Natural killer cell (primary cell): ENCODE measurements around the gene DEFB119. TPM values are rescaled to one million over a fixed set of nuclear protein-coding genes. Genes with fewer than 3 reads are reported as not detected.

Experiments used
- ATAC-seq, 3 donors: fragments of 150-1000 bp in 2 of 3; fragments of 200-7000 bp in 1 of 3; cut with Tn5 transposase; 1 replicate in 1 of 3; 2 replicates in 2 of 3; pipeline ENCODE4 v1.10.0; 2021; ENCODE audit warnings: mild to moderate bottlenecking in 2 of 3, moderate library complexity in 2 of 3
- DNase-seq, 2 donors: peaks; one replicate each; pipeline versions ENCODE4 v3.0.0 to v3.0.0-alpha.2; 2013 to 2021; ENCODE audit warnings: mixed read lengths in 1 of 2
- H3K27ac ChIP-seq: one replicate; pipeline ENCODE4 v1.5.1; 2013; ENCODE audit warnings: mild to moderate bottlenecking, low read length
- H3K27me3 ChIP-seq: one replicate; pipeline ENCODE4 v1.6.1; 2013; ENCODE audit warnings: low read length; ENCODE audit not compliant: control insufficient read depth, insufficient read depth
- H3K36me3 ChIP-seq: one replicate; pipeline ENCODE4 v1.6.1; 2013; ENCODE audit warnings: low read length; ENCODE audit not compliant: control insufficient read depth, insufficient read depth
- H3K4me1 ChIP-seq: one replicate; pipeline ENCODE4 v1.6.1; 2013; ENCODE audit warnings: low read length; ENCODE audit not compliant: control insufficient read depth, insufficient read depth
- H3K4me3 ChIP-seq: one replicate; pipeline ENCODE4 v1.5.1; 2013; ENCODE audit warnings: low read length
- H3K9me3 ChIP-seq: one replicate; pipeline ENCODE4 v1.6.1; 2013; ENCODE audit warnings: low read length; ENCODE audit not compliant: control insufficient read depth, insufficient read depth
- H3K27ac Mint-ChIP-seq, 2 donors: one replicate each; pipeline ENCODE4 v1.8.0; 2022; ENCODE audit warnings: mild to moderate bottlenecking in 2 of 2, mixed read lengths in 2 of 2, moderate library complexity in 1 of 2
- H3K27me3 Mint-ChIP-seq, 2 donors: one replicate each; pipeline ENCODE4 v1.8.0; 2022; ENCODE audit warnings: low read depth in 2 of 2, mixed read lengths in 2 of 2
- H3K36me3 Mint-ChIP-seq: one replicate; pipeline ENCODE4 v1.8.0; 2022; ENCODE audit warnings: mixed read lengths
- H3K4me1 Mint-ChIP-seq, 2 donors: one replicate each; pipeline ENCODE4 v1.8.0; 2022; ENCODE audit warnings: mixed read lengths in 2 of 2
- H3K4me3 Mint-ChIP-seq: one replicate; pipeline ENCODE4 v1.8.0; 2022; ENCODE audit warnings: mild to moderate bottlenecking, moderate library complexity, mixed read lengths
- H3K9me3 Mint-ChIP-seq, 2 donors: one replicate each; pipeline ENCODE4 v1.8.0; 2022; ENCODE audit warnings: mixed read lengths in 2 of 2
- CTCF ChIP-seq: fragments of 200-600 bp; IDR thresholded peaks from one replicate; pipeline ENCODE4 v1.8.0; 2022; ENCODE audit warnings: antibody characterized with exemption
- WGBS: methylation state at CpG from one replicate; pipeline ENCODE4 v1.1.7; 2013; ENCODE audit warnings: missing lambda C conversion rate; ENCODE audit not compliant: insufficient coverage; 5-methylcytosine and 5-hydroxymethylcytosine counted together
- intact Hi-C: fragments of 100-400 bp; cut with micrococcal nuclease; formaldehyde crosslinking; loops from one replicate; pipeline ENCODE4 v1.14.2; 2022
- total RNA-seq, 4 donors: library from RNA; stranded (reverse); fragments of 120-200 nt in 1 of 4; gene quantifications; one replicate each; pipeline versions ENCODE4 v1.2.3 to v1.2.4, GENCODE V29; 2013 to 2022

DEFB119 gene
- total RNA-seq, 3 donors from 2014 or later (not counting 1 experiment from before 2014, with no cell fraction given): not detected

GRCh38 chr20:31363295-31363694 is 27.1 kb downstream of the DEFB119 start:
- DNase-seq (no peak), ATAC-seq (no peak)
- no peaks in the 10 kb centered on the region for H3K27me3 ChIP-seq
- no peak overlapping the region for H3K4me3 ChIP-seq
- Mint-ChIP-seq H3K4me1 (no peaks in the 10 kb centered on the region), H3K4me3 (no peak overlapping the region), H3K36me3 (no peaks in the 10 kb centered on the region), H3K27ac (no peak overlapping the region), H3K9me3 (peaks cover 0 to 2% of the 10 kb centered on the region in 2 donors), H3K27me3 (no peaks in the 10 kb centered on the region)
- H3K36me3 ChIP-seq: no peaks in the 10 kb centered on the region
- peaks cover 3% of the 10 kb centered on the region for H3K9me3 ChIP-seq
- intact Hi-C loops: no loop called here
- TF ChIP-seq CTCF: no peak
- no CpG with 5 or more reads among the region's 4 CpGs for WGBS
- H3K4me1 ChIP-seq: no peaks in the 10 kb centered on the region
- H3K27ac ChIP-seq: no peak overlapping the region

GRCh38 chr20:31355981-31356380 is 34.4 kb downstream of the DEFB119 start:
- H3K27me3 ChIP-seq: no peaks in the 10 kb centered on the region
- Mint-ChIP-seq H3K4me1 (no peaks in the 10 kb centered on the region), H3K9me3 (no peaks in the 10 kb centered on the region), H3K27me3 (peaks cover 0 to 3% of the 10 kb centered on the region in 2 donors), H3K27ac (no peak overlapping the region), H3K36me3 (no peaks in the 10 kb centered on the region), H3K4me3 (no peak overlapping the region)
- no peak for ATAC-seq
- no peak overlapping the region for H3K27ac ChIP-seq
- no peaks in the 10 kb centered on the region for H3K36me3 ChIP-seq
- WGBS: 78% methylated on average over 1 of the region's 1 CpG
- DNase-seq: no peak
- H3K4me3 ChIP-seq: no peak overlapping the region
- intact Hi-C loops: no loop called here
- H3K4me1 ChIP-seq: no peaks in the 10 kb centered on the region
- H3K9me3 ChIP-seq: no peaks in the 10 kb centered on the region
- no peak for TF ChIP-seq CTCF

GRCh38 chr20:31341470-31341869 is 48.9 kb downstream of the DEFB119 start:
- intact Hi-C loops: no loop called here
- Mint-ChIP-seq H3K36me3 (no peaks in the 10 kb centered on the region), H3K4me3 (no peak overlapping the region), H3K9me3 (no peaks in the 10 kb centered on the region), H3K4me1 (no peaks in the 10 kb centered on the region), H3K27me3 (no peaks in the 10 kb centered on the region), H3K27ac (no peak overlapping the region)
- no peak overlapping the region for H3K27ac ChIP-seq
- H3K4me1 ChIP-seq: no peaks in the 10 kb centered on the region
- TF ChIP-seq CTCF: no peak
- no peaks in the 10 kb centered on the region for H3K27me3 ChIP-seq
- H3K36me3 ChIP-seq: no peaks in the 10 kb centered on the region
- DNase-seq: no peak
- H3K4me3 ChIP-seq: no peak overlapping the region
- H3K9me3 ChIP-seq: no peaks in the 10 kb centered on the region
- no peak for ATAC-seq

GRCh38 chr20:31330893-31331292 is 59.5 kb downstream of the DEFB119 start:
- H3K4me3 ChIP-seq: no peak overlapping the region
- Mint-ChIP-seq H3K4me1 (no peaks in the 10 kb centered on the region), H3K27ac (no peak overlapping the region), H3K27me3 (no peaks in the 10 kb centered on the region), H3K36me3 (peaks cover 6% of the 10 kb centered on the region), H3K4me3 (no peak overlapping the region), H3K9me3 (peaks cover 13 to 17% of the 10 kb centered on the region in 2 donors)
- no peaks in the 10 kb centered on the region for H3K9me3 ChIP-seq
- intact Hi-C loops: no loop called here
- no peak for TF ChIP-seq CTCF
- DNase-seq (no peak), ATAC-seq (no peak)
- no peak overlapping the region for H3K27ac ChIP-seq
- no peaks in the 10 kb centered on the region for H3K4me1 ChIP-seq
- no peaks in the 10 kb centered on the region for H3K36me3 ChIP-seq
- H3K27me3 ChIP-seq: no peaks in the 10 kb centered on the region

Other genes with a start within 250 kb of the DEFB119 start
- gene DEFB115, start 132.9 kb downstream of the DEFB119 start, total RNA-seq: not detected
- gene DEFB116, start 82.0 kb downstream of the DEFB119 start, total RNA-seq: not detected
- gene DEFB118, start 22.0 kb downstream of the DEFB119 start, total RNA-seq: not detected
- not detected for gene DEFB121, start 15.6 kb upstream of the DEFB119 start, total RNA-seq
- not detected for gene DEFB123, start 50.0 kb upstream of the DEFB119 start, total RNA-seq
- gene DEFB124, start 84.5 kb upstream of the DEFB119 start, total RNA-seq: not detected
- gene REM1, start 84.7 kb upstream of the DEFB119 start, total RNA-seq: not detected
- 100 to 1,000 TPM in 2 of 3 donors, 10 to 100 TPM in 1; 97.5 to 135 (median 104) TPM for gene HM13, start 123.9 kb upstream of the DEFB119 start, total RNA-seq
- 10 to 100 TPM in 1 of 3 donors, 1 to 10 TPM in 2; 5.6 to 10.1 (median 6.4) TPM for gene ID1, start 214.7 kb upstream of the DEFB119 start, total RNA-seq
- gene COX4I2, start 247.3 kb upstream of the DEFB119 start, total RNA-seq: not detected